A549 (cell line): ENCODE measurements around the gene RGS14. TPM values are rescaled to one million over a fixed set of nuclear protein-coding genes. Genes with fewer than 3 reads are reported as not detected.

Experiments used
- ATAC-seq, 2 experiments: fragments of 200-7000 bp in 1 of 2; fragments of >200 bp in 1 of 2; cut with Nextera tagmentation in 1 of 2; cut with Tn5 transposase in 1 of 2; 3 replicates each; pipeline versions ENCODE4 v1.8.0 to v1.9.1; 2018 to 2020; ENCODE audit warnings: mild to moderate bottlenecking in 1 of 2, moderate library complexity in 1 of 2
- CTCF ChIA-PET: fragments of 300-600 bp; sonication (Branson Sonifier 250); formaldehyde crosslinking; extraction: SDS; loops from one replicate; lab custom pipeline; 2021; ENCODE audit warnings: antibody characterized with exemption, inconsistent platforms; lab: Yijun Ruan, JAX
- POLR2A ChIA-PET: fragments of 350-600 bp; formaldehyde crosslinking; extraction: SDS; loops from one replicate; lab custom pipeline; 2021; ENCODE audit warnings: antibody characterized with exemption, inconsistent platforms; lab: Yijun Ruan, JAX
- DNase-seq, 2 experiments: peaks; one replicate each; pipeline versions ENCODE4 v3.0.0 to v3.0.0-alpha.2; 2011 to 2016; ENCODE audit warnings: low read depth in 1 of 2, low spot score in 1 of 2
- FAIRE-seq: peaks from 2 replicates; lab custom pipeline; 2011; peaks lifted over from hg19 to GRCh38; lab: Jason Lieb, UNC
- H3K27ac ChIP-seq, 2 experiments: fragments of >200 bp; sonication (Bioruptor Twin); formaldehyde crosslinking; 3 replicates each; pipeline ENCODE4 v1.5.1; 2016 to 2017
- H3K4me1 ChIP-seq: fragments of >200 bp; sonication (Bioruptor Twin); formaldehyde crosslinking; 3 replicates; pipeline ENCODE4 v1.6.1; 2016
- H3K4me2 ChIP-seq: fragments of >200 bp; sonication (Bioruptor Twin); formaldehyde crosslinking; 3 replicates; pipeline ENCODE4 v1.6.1; 2016
- H3K4me3 ChIP-seq: fragments of >200 bp; sonication (Bioruptor Twin); formaldehyde crosslinking; 3 replicates; pipeline ENCODE4 v1.5.1; 2016
- H3K9me3 ChIP-seq: fragments of >200 bp; sonication (Bioruptor Twin); formaldehyde crosslinking; 3 replicates; pipeline ENCODE4 v1.6.1; 2016
- BCL3 ChIP-seq: fragments of >200 bp; sonication (Bioruptor Twin); formaldehyde crosslinking; IDR thresholded peaks from 3 replicates; pipeline ENCODE4 v1.6.1; 2016
- BHLHE40 ChIP-seq: IDR thresholded peaks from 2 replicates; pipeline ENCODE4 v1.6.1; 2012; ENCODE audit warnings: low read depth, low read length, inconsistent platforms
- CBX2 ChIP-seq: fragments of 200-600 bp; sonication (generic); IDR thresholded peaks from 2 replicates; pipeline ENCODE4 v1.6.1; 2016; ENCODE audit warnings: low read depth, mild to moderate bottlenecking, borderline replicate concordance
- CHD2 ChIP-seq: fragments of 150-350 bp; IDR thresholded peaks from 2 replicates; pipeline ENCODE4 v1.6.1; 2014; ENCODE audit warnings: low read length; ENCODE audit not compliant: partially characterized antibody
- CHD4 ChIP-seq: fragments of 200-600 bp; sonication (generic); IDR thresholded peaks from 2 replicates; pipeline ENCODE4 v1.6.1; 2016; ENCODE audit warnings: antibody characterized with exemption, mild to moderate bottlenecking, borderline replicate concordance
- EHF ChIP-seq: fragments of 250-450 bp; sonication (Bioruptor Pico); IDR thresholded peaks from 2 replicates; pipeline ENCODE4 v1.5.0; 2020; ENCODE audit warnings: mild to moderate bottlenecking
- ESRRA ChIP-seq: fragments of 150-350 bp; IDR thresholded peaks from 2 replicates; pipeline ENCODE4 v1.6.1; 2014; ENCODE audit warnings: mild to moderate bottlenecking, low read length, borderline replicate concordance
- FOSB ChIP-seq: fragments of 250-450 bp; sonication (Bioruptor Pico); IDR thresholded peaks from 2 replicates; pipeline ENCODE4 v1.5.0; 2020; ENCODE audit warnings: mild to moderate bottlenecking, moderate library complexity
- FOSL2 ChIP-seq, 2 experiments: fragments of 450-650 bp in 1 of 2; fragments of >200 bp in 1 of 2; sonication (Bioruptor Twin) in 1 of 2; formaldehyde crosslinking; IDR thresholded peaks; 2 replicates each; pipeline versions ENCODE4 v1.5.0 to v1.6.1; 2016 to 2020; ENCODE audit warnings: mild to moderate bottlenecking in 1 of 2, moderate library complexity in 1 of 2
- FOXS1 ChIP-seq: fragments of 250-450 bp; sonication (Bioruptor Pico); IDR thresholded peaks from 2 replicates; pipeline ENCODE4 v1.5.0; 2020; ENCODE audit warnings: mild to moderate bottlenecking, moderate library complexity
- HMGXB4 ChIP-seq: fragments of 250-450 bp; sonication (Bioruptor Pico); IDR thresholded peaks from 2 replicates; pipeline ENCODE4 v1.5.0; 2021; ENCODE audit warnings: mild to moderate bottlenecking, moderate library complexity, borderline replicate concordance
- HOXB13 ChIP-seq: fragments of 250-450 bp; sonication (Bioruptor Pico); IDR thresholded peaks from 2 replicates; pipeline ENCODE4 v1.5.0; 2020; ENCODE audit warnings: low read depth, mild to moderate bottlenecking, moderate library complexity
- HOXB5 ChIP-seq: fragments of 250-450 bp; sonication (Bioruptor Pico); IDR thresholded peaks from 2 replicates; pipeline ENCODE4 v1.5.0; 2020; ENCODE audit warnings: mild to moderate bottlenecking, moderate library complexity
- JUN ChIP-seq, 2 experiments: fragments of >200 bp; sonication (Bioruptor Twin); formaldehyde crosslinking; IDR thresholded peaks; 2 replicates in 1 of 2; 3 replicates in 1 of 2; pipeline ENCODE4 v1.6.1; 2016 to 2017
- JUNB ChIP-seq: fragments of >200 bp; sonication (Bioruptor Twin); formaldehyde crosslinking; IDR thresholded peaks from 2 replicates; pipeline ENCODE4 v1.6.1; 2016
- KDM5A ChIP-seq: fragments of 200-600 bp; sonication (generic); IDR thresholded peaks from 2 replicates; pipeline ENCODE4 v1.6.1; 2016; ENCODE audit warnings: antibody characterized with exemption, mild to moderate bottlenecking
- MAX ChIP-seq: IDR thresholded peaks from 2 replicates; pipeline ENCODE4 v1.6.1; 2012
- MYC ChIP-seq: IDR thresholded peaks from 2 replicates; pipeline ENCODE4 v1.6.1; 2012; ENCODE audit warnings: mild to moderate bottlenecking, inconsistent platforms, low read length, improper control_type of control experiment, borderline replicate concordance
- NFE2L2 ChIP-seq: fragments of 150-350 bp; conservative IDR thresholded peaks from 2 replicates; pipeline ENCODE4 v1.6.1; 2014; ENCODE audit warnings: low read length
- RFX5 ChIP-seq: fragments of 450-650 bp; IDR thresholded peaks from 2 replicates; pipeline ENCODE4 v1.7.1; 2014; ENCODE audit warnings: antibody characterized with exemption, mild to moderate bottlenecking, moderate library complexity
- ZC3H11A ChIP-seq: fragments of 450-650 bp; IDR thresholded peaks from 2 replicates; pipeline ENCODE4 v1.6.1; 2014; ENCODE audit warnings: antibody characterized with exemption, mild to moderate bottlenecking
- WGBS: methylation state at CpG from one replicate; pipeline ENCODE4 v1.1.6; 2017; ENCODE audit errors: missing lambda C conversion rate; 5-methylcytosine and 5-hydroxymethylcytosine counted together
- polyA plus RNA-seq, 4 experiments: library from polyadenylated mRNA; depleted of rRNA in 3 of 4; stranded (reverse); fragments of >200 nt; fragmentation: RNase III in 1 of 4; extraction: RNeasy Plus Mini Kit Qiagen cat#74134 plus additional on column Dnase treatment in 1 of 4; gene quantifications; 2 replicates in 3 of 4; 3 replicates in 1 of 4; pipeline ENCODE4 v1.2.3, GENCODE V29; 2011 to 2017

The RGS14 gene
- polyA plus RNA-seq, 2 of the 4 experiments (the other 2 are of a cell fraction) = 3.9 to 8.4 TPM

- TF ChIP-seq EHF (CRISPR knock-in tag) (peak; percentile 65), JUN (IDR thresholded peaks at IDR 0.05) (0 out of 5 replicates have a peak, but pooled peaks of 1 of the 2 experiments have one; percentile 3), JUNB (no peak), ZC3H11A (no peak), CHD4 (no peak), CHD2 (no peak), RFX5 (no peak), HOXB5 (CRISPR knock-in tag) (peak; percentile 51; the same call in 1 of the 2 replicates), HOXB13 (CRISPR knock-in tag) (peak; percentile 83; the same call in 1 of the 2 replicates), FOSL2 (IDR thresholded peaks at IDR 0.05) (no peak), FOSL2 (CRISPR knock-in tag; IDR thresholded peaks at IDR 0.05) (peak; percentile 81), ESRRA (no peak), KDM5A (no peak), NFE2L2 (peak; percentile 47; the same call in 1 of the 2 replicates), BHLHE40 (no peak)
These were observed 21.5 kb downstream of the RGS14 start (continued) for GRCh38 chr5:177378884-177379883.

GRCh38 chr5:177380805-177381126, 23.0 kb downstream of the RGS14 start:
- peaks cover 23% of the 10 kb centered on the region for H3K4me1 ChIP-seq
- ChIA-PET POLR2A (no interaction called here), CTCF (interaction anchor here (0.7 to 43.1 kb wide), 4 partner anchors 1 to 1459 kb away, joined by 3 to 1107 read pairs (median 733); partner anchors contain the start of genes F12, PFN3, PRR7 and SLC34A1)
- WGBS = 94% methylated on average over 6 of the region's 6 CpGs
- no peak for DNase-seq
- FAIRE-seq = no peak
- no peak for ATAC-seq
- H3K27ac ChIP-seq = peak overlapping the region in 1 of 2 experiments; percentile 89; a peak in 1 of 6 replicates
- no peak overlapping the region for H3K4me2 ChIP-seq
- no peaks in the 10 kb centered on the region for H3K9me3 ChIP-seq
- TF ChIP-seq BHLHE40 (no peak), CHD4 (no peak), MYC (no peak), HMGXB4 (CRISPR knock-in tag) (no peak), BCL3 (no peak), MAX (no peak), FOSL2 (IDR thresholded peaks at IDR 0.05) (no peak), FOSL2 (CRISPR knock-in tag; IDR thresholded peaks at IDR 0.05) (no peak), KDM5A (no peak), CHD2 (no peak), CBX2 (no peak), FOXS1 (CRISPR knock-in tag) (no peak), ESRRA (no peak), FOSB (CRISPR knock-in tag) (no peak)
- H3K4me3 ChIP-seq = no peak overlapping the region
